ENCODE measurements around the gene DOC2A.

- TF ChIP-seq POLR2A (IDR thresholded peaks at IDR 0.05; ENCODE audit: low read depth, low read length) (0 out of 2 replicates have a peak, but pooled peaks have one; percentile 32), EZH2 (IDR thresholded peaks at IDR 0.05; ENCODE audit: borderline replicate concordance, control insufficient read depth, low read depth, low read length) (no peak), RFX5 (IDR thresholded peaks at IDR 0.05; ENCODE audit: low read depth, low read length) (no peak), ZNF207 (IDR thresholded peaks at IDR 0.05; ENCODE audit: borderline replicate concordance) (no peak)
- TF ChIP-seq, protein P1, sequence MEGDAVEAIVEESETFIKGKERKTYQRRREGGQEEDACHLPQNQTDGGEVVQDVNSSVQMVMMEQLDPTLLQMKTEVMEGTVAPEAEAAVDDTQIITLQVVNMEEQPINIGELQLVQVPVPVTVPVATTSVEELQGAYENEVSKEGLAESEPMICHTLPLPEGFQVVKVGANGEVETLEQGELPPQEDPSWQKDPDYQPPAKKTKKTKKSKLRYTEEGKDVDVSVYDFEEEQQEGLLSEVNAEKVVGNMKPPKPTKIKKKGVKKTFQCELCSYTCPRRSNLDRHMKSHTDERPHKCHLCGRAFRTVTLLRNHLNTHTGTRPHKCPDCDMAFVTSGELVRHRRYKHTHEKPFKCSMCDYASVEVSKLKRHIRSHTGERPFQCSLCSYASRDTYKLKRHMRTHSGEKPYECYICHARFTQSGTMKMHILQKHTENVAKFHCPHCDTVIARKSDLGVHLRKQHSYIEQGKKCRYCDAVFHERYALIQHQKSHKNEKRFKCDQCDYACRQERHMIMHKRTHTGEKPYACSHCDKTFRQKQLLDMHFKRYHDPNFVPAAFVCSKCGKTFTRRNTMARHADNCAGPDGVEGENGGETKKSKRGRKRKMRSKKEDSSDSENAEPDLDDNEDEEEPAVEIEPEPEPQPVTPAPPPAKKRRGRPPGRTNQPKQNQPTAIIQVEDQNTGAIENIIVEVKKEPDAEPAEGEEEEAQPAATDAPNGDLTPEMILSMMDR (IDR thresholded peaks at IDR 0.05 in 2 of 3, conservative IDR thresholded peaks at IDR 0.05 in 1 of 3; ENCODE audit: control insufficient read depth in 2 of 3, extremely low read depth in 1 of 3, insufficient read depth in 1 of 3, low read depth in 3 of 3, low read length in 3 of 3) = no peak
- TF ChIP-seq, protein P2, sequence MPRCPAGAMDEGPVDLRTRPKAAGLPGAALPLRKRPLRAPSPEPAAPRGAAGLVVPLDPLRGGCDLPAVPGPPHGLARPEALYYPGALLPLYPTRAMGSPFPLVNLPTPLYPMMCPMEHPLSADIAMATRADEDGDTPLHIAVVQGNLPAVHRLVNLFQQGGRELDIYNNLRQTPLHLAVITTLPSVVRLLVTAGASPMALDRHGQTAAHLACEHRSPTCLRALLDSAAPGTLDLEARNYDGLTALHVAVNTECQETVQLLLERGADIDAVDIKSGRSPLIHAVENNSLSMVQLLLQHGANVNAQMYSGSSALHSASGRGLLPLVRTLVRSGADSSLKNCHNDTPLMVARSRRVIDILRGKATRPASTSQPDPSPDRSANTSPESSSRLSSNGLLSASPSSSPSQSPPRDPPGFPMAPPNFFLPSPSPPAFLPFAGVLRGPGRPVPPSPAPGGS (IDR thresholded peaks at IDR 0.05; ENCODE audit: borderline replicate concordance, insufficient read depth, low read depth, low read length, poor library complexity, severe bottlenecking) = no peak
These were observed 9.8 kb downstream of the DOC2A start for GRCh38 chr16:30000735-30001631.

Measured in GM12878 (cell line).